IPS-11a (cell line): ENCODE results near the gene FAM53B.

Experiments used
- H3K4me3 ChIP-seq: one replicate; pipeline ENCODE4 v1.5.1; 2013; ENCODE audit warnings: low read depth, low read length, control low read depth

The FAM53B gene

GRCh38 chr10:124699471-124700292 lies 44.5 kb downstream of the FAM53B start:
- no peak overlapping the region for H3K4me3 ChIP-seq

GRCh38 chr10:124698545-124699469 lies 45.4 kb downstream of the FAM53B start:
- no peak overlapping the region for H3K4me3 ChIP-seq

- H3K4me3 ChIP-seq: no peak overlapping the region
Observed at GRCh38 chr10:124697837-124698544, 46.2 kb downstream of the FAM53B start.

- H3K4me3 ChIP-seq: no peak overlapping the region
Observed at GRCh38 chr10:124697443-124697836, 46.7 kb downstream of the FAM53B start.

- H3K4me3 ChIP-seq: no peak overlapping the region
Observed at GRCh38 chr10:124696446-124697392, 47.5 kb downstream of the FAM53B start.

GRCh38 chr10:124695259-124695658 lies 48.9 kb downstream of the FAM53B start:
- H3K4me3 ChIP-seq: no peak overlapping the region

- no peak overlapping the region for H3K4me3 ChIP-seq
Observed at GRCh38 chr10:124694481-124695220, 49.5 kb downstream of the FAM53B start.

GRCh38 chr10:124693801-124694416 lies 50.3 kb downstream of the FAM53B start:
- no peak overlapping the region for H3K4me3 ChIP-seq

- H3K4me3 ChIP-seq: no peak overlapping the region
Observed at GRCh38 chr10:124693396-124693795, 50.8 kb downstream of the FAM53B start.

GRCh38 chr10:124692100-124692446 lies 52.1 kb downstream of the FAM53B start:
- H3K4me3 ChIP-seq: no peak overlapping the region

- no peak overlapping the region for H3K4me3 ChIP-seq
Observed at GRCh38 chr10:124691421-124692099, 52.6 kb downstream of the FAM53B start.

GRCh38 chr10:124691002-124691401 lies 53.2 kb downstream of the FAM53B start:
- H3K4me3 ChIP-seq: no peak overlapping the region

- H3K4me3 ChIP-seq: no peak overlapping the region
Observed at GRCh38 chr10:124689911-124690498, 54.2 kb downstream of the FAM53B start.

GRCh38 chr10:124688889-124689670 lies 55.1 kb downstream of the FAM53B start:
- H3K4me3 ChIP-seq: no peak overlapping the region

- no peak overlapping the region for H3K4me3 ChIP-seq
Observed at GRCh38 chr10:124688386-124688785, 55.8 kb downstream of the FAM53B start.

- H3K4me3 ChIP-seq: no peak overlapping the region
Observed at GRCh38 chr10:124686707-124687376, 57.3 kb downstream of the FAM53B start.

- H3K4me3 ChIP-seq: no peak overlapping the region
Observed at GRCh38 chr10:124685261-124685660, 58.9 kb downstream of the FAM53B start.
